ENCODE measurements around the gene IQUB.

Gene IQUB

DNA sequence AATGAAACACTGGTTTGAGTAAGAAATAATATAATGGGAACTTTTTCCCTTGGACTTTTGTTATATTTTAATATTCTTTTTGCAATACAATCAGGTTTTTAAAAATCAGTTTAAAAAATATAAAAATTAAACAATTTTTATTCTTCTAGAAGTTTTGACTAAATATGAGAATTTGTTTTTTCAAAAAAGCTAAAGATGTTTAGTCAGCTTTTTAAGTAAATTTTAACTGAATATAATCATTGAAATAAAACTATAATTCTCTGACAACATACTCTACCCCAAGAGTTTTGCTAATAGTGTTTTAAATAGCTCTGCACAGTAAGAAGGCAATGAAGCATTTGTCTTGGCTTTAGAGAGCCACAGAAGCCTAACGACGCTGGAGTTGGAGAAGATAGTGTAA is 70.5 kb downstream of the IQUB start:
- H3K4me3 ChIP-seq (ENCODE audit: low read depth in 1 of 2, low read length in 1 of 2), result no peak overlapping the region
- TF ChIP-seq, protein P1, sequence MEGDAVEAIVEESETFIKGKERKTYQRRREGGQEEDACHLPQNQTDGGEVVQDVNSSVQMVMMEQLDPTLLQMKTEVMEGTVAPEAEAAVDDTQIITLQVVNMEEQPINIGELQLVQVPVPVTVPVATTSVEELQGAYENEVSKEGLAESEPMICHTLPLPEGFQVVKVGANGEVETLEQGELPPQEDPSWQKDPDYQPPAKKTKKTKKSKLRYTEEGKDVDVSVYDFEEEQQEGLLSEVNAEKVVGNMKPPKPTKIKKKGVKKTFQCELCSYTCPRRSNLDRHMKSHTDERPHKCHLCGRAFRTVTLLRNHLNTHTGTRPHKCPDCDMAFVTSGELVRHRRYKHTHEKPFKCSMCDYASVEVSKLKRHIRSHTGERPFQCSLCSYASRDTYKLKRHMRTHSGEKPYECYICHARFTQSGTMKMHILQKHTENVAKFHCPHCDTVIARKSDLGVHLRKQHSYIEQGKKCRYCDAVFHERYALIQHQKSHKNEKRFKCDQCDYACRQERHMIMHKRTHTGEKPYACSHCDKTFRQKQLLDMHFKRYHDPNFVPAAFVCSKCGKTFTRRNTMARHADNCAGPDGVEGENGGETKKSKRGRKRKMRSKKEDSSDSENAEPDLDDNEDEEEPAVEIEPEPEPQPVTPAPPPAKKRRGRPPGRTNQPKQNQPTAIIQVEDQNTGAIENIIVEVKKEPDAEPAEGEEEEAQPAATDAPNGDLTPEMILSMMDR (IDR thresholded peaks at IDR 0.05), result no peak
- no peaks in the 10 kb centered on the region for H3K9me3 ChIP-seq

GRCh38 chr7:123460616-123461015 is 73.8 kb downstream of the IQUB start:
- H3K27ac ChIP-seq, result no peak overlapping the region
- no peak overlapping the region for H3K4me3 ChIP-seq (ENCODE audit: low read depth in 1 of 2, low read length in 1 of 2)
- TF ChIP-seq, protein P1 (IDR thresholded peaks at IDR 0.05), result no peak
- H3K4me1 ChIP-seq (ENCODE audit: control insufficient read depth in 1 of 2, insufficient read depth in 1 of 2, low read depth in 1 of 2, low read length in 1 of 2), result no peaks in the 10 kb centered on the region
- H3K36me3 ChIP-seq, result no peaks in the 10 kb centered on the region
- no peaks in the 10 kb centered on the region for H3K27me3 ChIP-seq
- no peaks in the 10 kb centered on the region for H3K9me3 ChIP-seq

More for the DNA sequence above, 70.5 kb downstream of the IQUB start:
- H3K27me3 ChIP-seq, result no peaks in the 10 kb centered on the region
- no peak overlapping the region for H3K27ac ChIP-seq
- no peaks in the 10 kb centered on the region for H3K36me3 ChIP-seq
- no peaks in the 10 kb centered on the region for H3K4me1 ChIP-seq (ENCODE audit: control insufficient read depth in 1 of 2, insufficient read depth in 1 of 2, low read depth in 1 of 2, low read length in 1 of 2)

GRCh38 chr7:123455965-123456470 is 78.4 kb downstream of the IQUB start:
- Histone ChIP-seq H3K36me3 (no peaks in the 10 kb centered on the region), H3K27ac (no peak overlapping the region), H3K27me3 (no peaks in the 10 kb centered on the region), H3K9me3 (no peaks in the 10 kb centered on the region), H3K4me3 (ENCODE audit: low read depth in 1 of 2, low read length in 1 of 2) (no peak overlapping the region), H3K4me1 (ENCODE audit: control insufficient read depth in 1 of 2, insufficient read depth in 1 of 2, low read depth in 1 of 2, low read length in 1 of 2) (no peaks in the 10 kb centered on the region)
- TF ChIP-seq, protein P1 (IDR thresholded peaks at IDR 0.05), result no peak

- H3K27me3 ChIP-seq, result no peaks in the 10 kb centered on the region
- no peaks in the 10 kb centered on the region for H3K36me3 ChIP-seq
- H3K9me3 ChIP-seq, result no peaks in the 10 kb centered on the region
- TF ChIP-seq, protein P1 (IDR thresholded peaks at IDR 0.05), result no peak
- no peaks in the 10 kb centered on the region for H3K4me1 ChIP-seq (ENCODE audit: control insufficient read depth in 1 of 2, insufficient read depth in 1 of 2, low read depth in 1 of 2, low read length in 1 of 2)
- no peak overlapping the region for H3K4me3 ChIP-seq (ENCODE audit: low read depth in 1 of 2, low read length in 1 of 2)
- no peak overlapping the region for H3K27ac ChIP-seq
Measured at GRCh38 chr7:123440101-123440548, 94.3 kb downstream of the IQUB start.

DNA sequence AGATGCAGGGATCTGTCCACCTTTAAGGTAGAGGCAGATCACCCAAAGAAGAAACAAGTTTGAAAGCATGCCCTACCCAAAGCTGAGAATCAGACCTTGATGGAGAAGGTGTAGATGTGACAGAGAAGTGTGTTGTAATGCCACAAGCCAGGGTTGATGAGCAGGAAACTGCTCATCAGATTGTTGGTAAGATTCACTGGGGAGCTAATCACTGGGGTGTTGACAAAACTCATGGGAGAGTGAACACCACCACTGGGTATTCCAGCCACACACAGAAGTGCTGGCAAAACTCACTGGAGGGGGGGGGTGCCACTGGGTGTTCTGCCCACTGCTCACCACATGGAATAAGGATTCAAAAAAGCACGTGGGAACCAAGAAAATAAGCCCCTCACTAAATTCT is 95.2 kb downstream of the IQUB start:
- H3K27ac ChIP-seq, result no peak overlapping the region
- TF ChIP-seq, protein P1 (IDR thresholded peaks at IDR 0.05), result no peak
- no peaks in the 10 kb centered on the region for H3K9me3 ChIP-seq
- H3K36me3 ChIP-seq, result no peaks in the 10 kb centered on the region
- H3K4me3 ChIP-seq (ENCODE audit: low read depth in 1 of 2, low read length in 1 of 2), result no peak overlapping the region
- no peaks in the 10 kb centered on the region for H3K27me3 ChIP-seq
- no peaks in the 10 kb centered on the region for H3K4me1 ChIP-seq (ENCODE audit: control insufficient read depth in 1 of 2, insufficient read depth in 1 of 2, low read depth in 1 of 2, low read length in 1 of 2)
